Kidney epithelial cell (primary cell): ENCODE data around the gene ZFP57. TPM values are rescaled to one million over a fixed set of nuclear protein-coding genes. Genes with fewer than 3 reads are reported as not detected.
"Not testable (repeated sequence)": the region's sequence is repeated elsewhere in the genome, so short reads cannot be mapped to it uniquely, and the experiment has no call there.

Experiments
- DNase-seq: peaks from one replicate; pipeline ENCODE4 v3.0.0-alpha.2; 2010; ENCODE audit warnings: low read depth
- H3K27me3 ChIP-seq: 2 replicates; pipeline ENCODE4 v1.6.0; 2011; ENCODE audit warnings: low read length; ENCODE audit not compliant: control insufficient read depth, insufficient read depth
- H3K36me3 ChIP-seq: 2 replicates; pipeline ENCODE4 v1.5.1; 2011; ENCODE audit warnings: low read length; ENCODE audit not compliant: control insufficient read depth, insufficient read depth
- H3K4me3 ChIP-seq: 2 replicates; pipeline ENCODE4 v1.5.1; 2011; ENCODE audit warnings: low read depth, mild to moderate bottlenecking, control low read depth, low read length
- total RNA-seq: library from RNA; depleted of rRNA; stranded (reverse); fragments of >200 nt; gene quantifications from 2 replicates; pipeline ENCODE4 v1.2.3, GENCODE V29; 2015
- TF ChIP-seq, protein P1 (sequence below): IDR thresholded peaks from 2 replicates; pipeline ENCODE4 v1.5.1; 2011; ENCODE audit warnings: mild to moderate bottlenecking, moderate library complexity, low read length, control low read depth, inconsistent platforms; ENCODE audit not compliant: insufficient read depth, poor library complexity, severe bottlenecking

Gene ZFP57
- total RNA-seq, 1 donor from 2014 or later = 0.08 TPM

- no peak for DNase-seq
- H3K36me3 ChIP-seq = no peaks in the 10 kb centered on the region
- H3K4me3 ChIP-seq = no peak overlapping the region
- TF ChIP-seq, protein P1, sequence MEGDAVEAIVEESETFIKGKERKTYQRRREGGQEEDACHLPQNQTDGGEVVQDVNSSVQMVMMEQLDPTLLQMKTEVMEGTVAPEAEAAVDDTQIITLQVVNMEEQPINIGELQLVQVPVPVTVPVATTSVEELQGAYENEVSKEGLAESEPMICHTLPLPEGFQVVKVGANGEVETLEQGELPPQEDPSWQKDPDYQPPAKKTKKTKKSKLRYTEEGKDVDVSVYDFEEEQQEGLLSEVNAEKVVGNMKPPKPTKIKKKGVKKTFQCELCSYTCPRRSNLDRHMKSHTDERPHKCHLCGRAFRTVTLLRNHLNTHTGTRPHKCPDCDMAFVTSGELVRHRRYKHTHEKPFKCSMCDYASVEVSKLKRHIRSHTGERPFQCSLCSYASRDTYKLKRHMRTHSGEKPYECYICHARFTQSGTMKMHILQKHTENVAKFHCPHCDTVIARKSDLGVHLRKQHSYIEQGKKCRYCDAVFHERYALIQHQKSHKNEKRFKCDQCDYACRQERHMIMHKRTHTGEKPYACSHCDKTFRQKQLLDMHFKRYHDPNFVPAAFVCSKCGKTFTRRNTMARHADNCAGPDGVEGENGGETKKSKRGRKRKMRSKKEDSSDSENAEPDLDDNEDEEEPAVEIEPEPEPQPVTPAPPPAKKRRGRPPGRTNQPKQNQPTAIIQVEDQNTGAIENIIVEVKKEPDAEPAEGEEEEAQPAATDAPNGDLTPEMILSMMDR = no peak
- peaks cover 5% of the 10 kb centered on the region for H3K27me3 ChIP-seq
Observed at GRCh38 chr6:29674008-29674407, 6.9 kb downstream of the ZFP57 start.

DNA sequence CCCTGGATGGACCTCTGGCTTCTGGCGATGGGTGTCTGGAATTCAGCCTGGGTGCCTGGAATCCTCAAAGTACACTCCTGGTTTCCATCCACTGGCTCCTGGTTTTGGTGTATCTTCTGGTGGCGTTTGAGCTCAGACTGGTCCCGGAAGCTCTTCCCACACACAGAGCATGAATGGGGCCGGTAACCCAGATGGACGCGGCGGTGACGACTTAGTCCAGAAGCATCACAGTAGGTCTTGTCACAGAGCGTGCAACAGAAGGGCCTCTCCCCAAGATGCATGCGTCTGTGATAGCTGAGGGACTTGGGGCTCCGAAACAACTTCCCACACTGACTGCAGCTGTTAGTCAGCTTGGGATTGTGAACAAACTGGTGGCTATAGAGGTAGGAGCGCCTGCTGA lies 7.8 kb downstream of the ZFP57 start:
- H3K36me3 ChIP-seq = no peaks in the 10 kb centered on the region
- no peak overlapping the region for H3K4me3 ChIP-seq
- H3K27me3 ChIP-seq = peaks cover 5% of the 10 kb centered on the region
- TF ChIP-seq, protein P1 = no peak
- DNase-seq = no peak

DNA sequence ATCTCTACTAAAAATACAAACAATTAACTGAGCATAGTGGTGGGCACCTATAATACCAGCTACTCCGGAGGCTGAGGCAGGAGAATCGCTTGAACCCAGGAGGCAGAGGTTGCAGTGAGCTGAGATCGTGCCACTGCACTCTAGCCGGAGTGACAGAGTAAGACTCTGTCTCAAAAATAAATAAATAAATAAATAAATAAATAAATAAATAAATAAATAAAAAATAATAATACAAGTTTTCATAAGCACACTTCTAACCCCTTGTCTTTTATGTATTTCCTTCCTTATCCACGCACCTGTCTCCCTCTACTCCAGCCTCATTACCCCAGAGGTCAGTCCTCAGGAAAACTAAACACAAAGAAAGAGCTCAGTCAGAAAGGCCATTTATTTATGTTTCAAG lies 8.8 kb downstream of the ZFP57 start:
- H3K36me3 ChIP-seq, DNase-seq, H3K4me3 ChIP-seq, H3K27me3 ChIP-seq: not testable (repeated sequence)

DNA sequence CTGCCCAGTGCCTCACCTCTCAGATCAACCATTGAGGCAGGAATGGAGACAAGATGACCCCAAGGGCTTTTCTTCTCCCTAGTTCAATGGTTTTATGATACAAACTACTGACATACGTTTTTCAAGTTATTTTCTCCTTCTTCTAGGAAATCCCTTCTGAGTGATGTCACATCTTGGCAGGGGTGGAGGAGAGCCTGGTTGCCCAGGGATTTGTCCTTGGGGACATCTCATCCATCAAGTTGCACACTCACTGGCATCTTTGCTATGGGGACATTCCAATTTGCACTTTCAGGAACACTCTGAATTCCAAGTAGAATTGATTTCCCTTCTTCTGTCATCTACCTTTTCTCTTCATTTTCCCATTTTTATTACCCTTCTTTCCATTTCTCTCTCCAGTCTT lies 9.9 kb downstream of the ZFP57 start:
- DNase-seq = no peak
- Histone ChIP-seq H3K4me3 (no peak overlapping the region), H3K36me3 (no peaks in the 10 kb centered on the region), H3K27me3 (peaks cover 5% of the 10 kb centered on the region)
- TF ChIP-seq, protein P1 = no peak

DNA sequence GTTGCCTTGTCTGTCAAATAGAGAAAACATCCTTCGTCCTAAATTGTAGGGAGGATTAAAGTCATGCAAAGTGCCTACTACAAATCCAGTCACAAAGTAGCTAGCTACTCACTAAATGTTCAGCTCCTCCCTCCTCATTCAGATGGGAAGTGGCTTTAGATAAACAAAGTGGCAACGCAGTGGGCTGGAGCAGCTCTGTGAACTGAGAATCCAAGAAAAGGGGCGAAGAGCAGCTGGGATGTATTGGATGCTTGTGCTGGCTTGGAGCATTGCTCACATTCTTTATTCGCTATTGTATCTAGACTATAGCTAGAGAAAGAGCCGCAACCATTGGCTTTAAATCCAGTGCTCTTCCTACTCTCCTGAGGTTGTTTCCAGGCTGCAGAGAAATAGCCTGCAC lies 13.8 kb downstream of the ZFP57 start:
- Histone ChIP-seq H3K4me3 (no peak overlapping the region), H3K36me3 (no peaks in the 10 kb centered on the region), H3K27me3 (peaks cover 5% of the 10 kb centered on the region)
- DNase-seq = no peak
- TF ChIP-seq, protein P1 = no peak

- TF ChIP-seq, protein P1 = no peak
- Histone ChIP-seq H3K27me3 (peaks cover 5% of the 10 kb centered on the region), H3K36me3 (no peaks in the 10 kb centered on the region), H3K4me3 (no peak overlapping the region)
- no peak for DNase-seq
Observed at GRCh38 chr6:29666826-29667130, 14.2 kb downstream of the ZFP57 start.
